Measurements from ENCODE around the gene KCNE4. TPM values are rescaled to one million over a fixed set of nuclear protein-coding genes. Genes with fewer than 3 reads are reported as not detected.
A peak's percentile ranks its signal among the peaks of the same experiment; 100 is the strongest.

The KCNE4 gene
- total RNA-seq, 4 donors from 2014 or later = 2.0 to 6.1 (median 3.3) TPM

DNA sequence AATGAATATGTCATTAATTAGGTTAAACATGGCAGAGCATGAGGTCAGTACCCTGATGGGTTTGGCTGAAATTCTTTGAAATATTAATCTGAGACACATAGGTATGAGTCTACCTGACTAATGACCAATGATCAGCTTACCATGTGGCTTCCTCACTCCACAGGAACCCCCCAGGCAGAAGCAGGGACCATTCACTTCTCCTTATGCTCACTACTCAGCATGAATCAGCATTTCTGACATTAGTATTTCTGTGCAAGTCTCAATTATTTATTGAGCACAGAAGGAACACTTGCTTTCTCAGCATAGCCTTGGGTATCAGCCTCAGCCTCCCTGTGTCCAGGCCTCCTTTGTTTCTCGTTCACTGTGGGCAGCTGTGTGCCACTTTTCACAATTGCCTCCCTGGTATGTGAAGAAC is 9.3 kb upstream of the KCNE4 start:
- TF ChIP-seq, protein P1, sequence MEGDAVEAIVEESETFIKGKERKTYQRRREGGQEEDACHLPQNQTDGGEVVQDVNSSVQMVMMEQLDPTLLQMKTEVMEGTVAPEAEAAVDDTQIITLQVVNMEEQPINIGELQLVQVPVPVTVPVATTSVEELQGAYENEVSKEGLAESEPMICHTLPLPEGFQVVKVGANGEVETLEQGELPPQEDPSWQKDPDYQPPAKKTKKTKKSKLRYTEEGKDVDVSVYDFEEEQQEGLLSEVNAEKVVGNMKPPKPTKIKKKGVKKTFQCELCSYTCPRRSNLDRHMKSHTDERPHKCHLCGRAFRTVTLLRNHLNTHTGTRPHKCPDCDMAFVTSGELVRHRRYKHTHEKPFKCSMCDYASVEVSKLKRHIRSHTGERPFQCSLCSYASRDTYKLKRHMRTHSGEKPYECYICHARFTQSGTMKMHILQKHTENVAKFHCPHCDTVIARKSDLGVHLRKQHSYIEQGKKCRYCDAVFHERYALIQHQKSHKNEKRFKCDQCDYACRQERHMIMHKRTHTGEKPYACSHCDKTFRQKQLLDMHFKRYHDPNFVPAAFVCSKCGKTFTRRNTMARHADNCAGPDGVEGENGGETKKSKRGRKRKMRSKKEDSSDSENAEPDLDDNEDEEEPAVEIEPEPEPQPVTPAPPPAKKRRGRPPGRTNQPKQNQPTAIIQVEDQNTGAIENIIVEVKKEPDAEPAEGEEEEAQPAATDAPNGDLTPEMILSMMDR (IDR thresholded peaks at IDR 0.05 in 4 of 5, conservative IDR thresholded peaks at IDR 0.05 in 1 of 5) = no peak
- TF ChIP-seq POLR2A (IDR thresholded peaks at IDR 0.05) = no peak

DNA sequence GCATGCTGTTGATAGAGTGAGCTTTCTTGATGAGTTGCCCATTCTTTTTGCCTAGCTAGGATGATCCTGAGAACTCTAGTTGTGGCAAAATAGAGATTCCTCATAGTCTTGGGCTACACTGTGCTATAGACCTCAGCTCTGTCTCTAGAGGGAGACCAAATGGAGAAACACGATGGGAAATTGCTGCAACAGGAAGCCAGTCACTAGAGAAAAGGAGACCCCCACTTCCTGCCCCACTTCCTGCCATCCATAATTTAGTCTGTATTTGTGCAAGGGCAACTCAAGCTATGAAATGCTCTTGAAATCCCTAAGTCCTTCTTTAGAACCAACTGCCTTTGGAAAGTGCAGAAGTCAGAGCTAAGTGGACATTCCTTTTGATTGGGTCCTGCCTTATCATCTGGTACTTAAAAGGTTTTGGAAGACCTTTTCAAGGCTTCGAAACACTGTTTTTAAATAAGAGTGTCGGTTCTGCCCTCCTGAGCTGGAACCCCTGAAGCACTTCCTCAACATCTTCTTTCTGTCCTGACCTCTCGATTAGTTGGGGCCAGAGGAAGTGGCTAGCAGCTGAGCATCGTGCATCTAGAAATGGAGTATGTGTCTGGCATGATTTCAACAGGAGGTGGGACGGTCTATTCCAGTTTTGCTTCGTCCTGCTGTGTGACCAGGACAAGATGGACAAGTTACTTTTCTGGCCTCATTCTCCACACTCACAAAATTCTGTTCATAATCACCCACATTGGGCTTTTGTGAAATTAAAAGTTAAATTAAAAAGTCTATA is 8.6 kb upstream of the KCNE4 start:
- Histone ChIP-seq H3K36me3 (no peaks in the 10 kb centered on the region), H3K27me3 (no peaks in the 10 kb centered on the region), H3K9me3 (no peaks in the 10 kb centered on the region), H3K4me1 (no peaks in the 10 kb centered on the region), H3K4me3 (no peak overlapping the region), H3K27ac (peak overlapping the region in 1 of 4 donors; percentile 13)
- TF ChIP-seq, protein P1 (IDR thresholded peaks at IDR 0.05 in 4 of 5, conservative IDR thresholded peaks at IDR 0.05 in 1 of 5) = no peak
- intact Hi-C loops (cut with DNase I; ENCODE audit: low total_unique reads) (no loop called here), in situ Hi-C loops (cut with MboI; ENCODE audit: low sequenced_read_pairs in 4 of 4) (no loop called here)
- DNase-seq = no peak
- ATAC-seq = no peak

More for the DNA sequence above, 9.3 kb upstream of the KCNE4 start:
- intact Hi-C loops (cut with DNase I; ENCODE audit: low total_unique reads) = no loop called here
- DNase-seq (no peak), ATAC-seq (no peak)
- Histone ChIP-seq H3K36me3 (no peaks in the 10 kb centered on the region), H3K27ac (peak overlapping the region in 1 of 4 donors; percentile 13), H3K4me3 (no peak overlapping the region), H3K4me1 (no peaks in the 10 kb centered on the region), H3K9me3 (no peaks in the 10 kb centered on the region), H3K27me3 (no peaks in the 10 kb centered on the region)
- in situ Hi-C loops (cut with MboI; ENCODE audit: low sequenced_read_pairs in 4 of 4) = no loop called here

DNA sequence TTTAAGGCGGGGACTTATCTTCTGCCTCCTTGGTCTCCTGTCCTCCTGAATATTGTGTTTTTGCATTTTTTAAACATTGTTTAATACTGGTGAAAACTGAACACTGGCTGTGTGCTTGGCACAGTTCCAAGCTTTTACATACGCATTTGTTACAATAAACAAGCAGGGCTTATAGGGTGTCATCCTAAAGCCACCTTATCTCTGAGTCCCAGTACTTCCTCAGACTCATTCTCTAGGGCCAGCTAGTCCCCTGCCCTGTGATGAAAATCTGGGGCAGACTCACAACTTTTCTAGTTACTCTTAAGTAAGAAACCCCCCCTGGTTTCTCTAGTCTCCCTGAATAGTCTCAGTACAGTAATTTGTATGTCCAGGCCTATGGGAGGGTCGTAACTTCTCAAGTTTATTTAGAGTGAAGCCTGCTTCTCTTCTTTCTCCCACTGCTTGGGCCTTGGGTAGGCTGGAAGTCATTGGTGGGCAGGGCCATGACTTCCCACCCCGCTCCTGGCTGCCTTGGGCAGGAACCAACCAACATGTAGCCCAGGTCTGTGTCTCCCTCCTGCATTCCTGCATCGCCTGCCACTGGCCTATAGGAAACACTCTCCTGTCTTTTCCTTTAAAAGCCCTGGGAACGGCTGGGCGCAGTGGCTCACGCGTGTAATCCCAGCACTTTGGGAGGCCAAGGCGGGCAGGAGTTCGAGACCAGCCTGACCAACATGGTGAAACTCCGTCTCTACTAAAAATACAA is 7.7 kb upstream of the KCNE4 start:
- H3K36me3 ChIP-seq = no peaks in the 10 kb centered on the region
- no peaks in the 10 kb centered on the region for H3K4me1 ChIP-seq
- H3K4me3 ChIP-seq = no peak overlapping the region
- H3K27ac ChIP-seq = peak overlapping the region in 2 of 4 donors; percentile 11 to 39
- no peaks in the 10 kb centered on the region for H3K27me3 ChIP-seq
- ATAC-seq = no peak
- no peak for TF ChIP-seq POLR2A (IDR thresholded peaks at IDR 0.05)
- TF ChIP-seq, protein P1 (IDR thresholded peaks at IDR 0.05 in 4 of 5, conservative IDR thresholded peaks at IDR 0.05 in 1 of 5) = no peak
- no peak for DNase-seq
- in situ Hi-C loops (cut with MboI; ENCODE audit: low sequenced_read_pairs in 4 of 4) (no loop called here), intact Hi-C loops (cut with DNase I; ENCODE audit: low total_unique reads) (no loop called here)
- no peaks in the 10 kb centered on the region for H3K9me3 ChIP-seq

DNA sequence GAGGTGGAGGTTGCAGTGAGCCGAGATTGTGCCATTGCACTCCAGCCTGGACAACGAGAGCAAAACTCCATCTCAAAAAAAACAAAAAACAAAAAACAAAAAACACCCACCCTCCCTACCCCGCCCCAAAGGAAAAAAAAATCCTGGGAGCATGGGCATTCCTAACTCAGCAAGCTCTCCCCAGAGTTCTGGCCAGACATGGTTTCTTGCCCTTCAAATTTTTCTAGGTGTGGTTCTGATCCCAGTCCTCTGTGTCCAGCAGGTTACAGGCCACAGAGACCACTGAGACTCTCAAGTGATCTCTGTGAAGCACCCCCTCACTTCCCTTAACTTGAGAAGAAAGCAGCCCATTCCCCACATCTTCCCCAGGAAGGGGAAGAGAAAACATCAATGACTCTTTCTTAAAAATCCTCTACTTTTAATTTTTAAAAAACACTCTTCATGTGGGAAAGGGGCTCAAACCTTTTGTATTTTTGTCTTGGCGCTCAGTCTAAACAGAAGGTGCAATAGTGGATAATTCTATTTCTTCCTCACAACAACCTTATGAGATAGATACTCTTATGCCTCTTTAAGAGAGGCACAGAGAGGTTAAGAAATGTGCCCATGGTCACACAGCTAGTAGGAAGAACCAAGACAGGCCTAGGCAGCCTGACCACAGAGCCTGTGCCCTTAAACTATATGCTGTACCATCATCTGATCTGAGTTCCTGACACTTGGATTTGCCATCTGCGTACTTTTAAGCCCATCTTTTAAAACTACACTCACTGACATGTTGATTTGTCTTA is 6.9 kb upstream of the KCNE4 start:
- ATAC-seq (no peak), DNase-seq (no peak)
- intact Hi-C loops (cut with DNase I; ENCODE audit: low total_unique reads) = no loop called here
- Histone ChIP-seq H3K36me3 (no peaks in the 10 kb centered on the region), H3K27me3 (no peaks in the 10 kb centered on the region), H3K27ac (no peak overlapping the region), H3K9me3 (no peaks in the 10 kb centered on the region), H3K4me1 (no peaks in the 10 kb centered on the region), H3K4me3 (no peak overlapping the region)
- in situ Hi-C loops (cut with MboI; ENCODE audit: low sequenced_read_pairs in 4 of 4) = no loop called here
- TF ChIP-seq, protein P1 (IDR thresholded peaks at IDR 0.05 in 4 of 5, conservative IDR thresholded peaks at IDR 0.05 in 1 of 5) = no peak
- TF ChIP-seq POLR2A (IDR thresholded peaks at IDR 0.05) = no peak
